ENCODE results near the gene STMN3.
A peak's percentile ranks its signal among the peaks of the same experiment; 100 is the strongest.

Gene STMN3

GRCh38 chr20:63687419-63688178 is 34.4 kb upstream of the STMN3 start:
- Histone ChIP-seq H3K27ac (ENCODE audit: insufficient read depth in 1 of 2, low read depth in 1 of 2, low read length in 2 of 2, poor library complexity in 1 of 2, severe bottlenecking in 2 of 2) (no peak overlapping the region), H3K36me3 (ENCODE audit: control insufficient read depth in 4 of 4, insufficient read depth in 4 of 4, low read length in 3 of 4) (peaks cover 0 to 13% (median 0%) of the 10 kb centered on the region in 4 experiments), H3K27me3 (replicated peaks in 2 of 5; ENCODE audit: control insufficient read depth in 4 of 5, insufficient read depth in 5 of 5, low read length in 4 of 5) (no peaks in the 10 kb centered on the region), H3K4me1 (ENCODE audit: control extremely low read depth in 1 of 4, control insufficient read depth in 4 of 4, insufficient read depth in 4 of 4, low read length in 3 of 4) (peaks cover 0 to 24% (median 19%) of the 10 kb centered on the region in 4 experiments), H3K4me3 (ENCODE audit: control insufficient read depth in 1 of 7, extremely low read depth in 1 of 7, insufficient read depth in 4 of 7, low read depth in 2 of 7, low read length in 6 of 7) (peak overlapping the region in 4 of 7 experiments; percentile 23 to 67 (median 55)), H3K9me3 (ENCODE audit: control extremely low read depth in 1 of 5, control insufficient read depth in 4 of 5, insufficient read depth in 2 of 5, low read depth in 1 of 5, low read length in 4 of 5) (no peaks in the 10 kb centered on the region)
- DNase-seq: no peak
- WGBS (ENCODE audit: insufficient coverage): 97% methylated on average over 21 of the region's 29 CpGs
- ChIA-PET POLR2A (no interaction called here), CTCF (no interaction called here)

- Histone ChIP-seq H3K27me3 (replicated peaks in 2 of 5; ENCODE audit: control insufficient read depth in 4 of 5, insufficient read depth in 5 of 5, low read length in 4 of 5) (no peaks in the 10 kb centered on the region), H3K27ac (ENCODE audit: insufficient read depth in 1 of 2, low read depth in 1 of 2, low read length in 2 of 2, poor library complexity in 1 of 2, severe bottlenecking in 2 of 2) (no peak overlapping the region), H3K4me1 (ENCODE audit: control extremely low read depth in 1 of 4, control insufficient read depth in 4 of 4, insufficient read depth in 4 of 4, low read length in 3 of 4) (peaks cover 0 to 27% (median 19%) of the 10 kb centered on the region in 4 experiments), H3K36me3 (ENCODE audit: control insufficient read depth in 4 of 4, insufficient read depth in 4 of 4, low read length in 3 of 4) (peaks cover 0 to 12% (median under 1%) of the 10 kb centered on the region in 4 experiments), H3K4me3 (ENCODE audit: control insufficient read depth in 1 of 7, extremely low read depth in 1 of 7, insufficient read depth in 4 of 7, low read depth in 2 of 7, low read length in 6 of 7) (peak overlapping the region in 4 of 7 experiments; percentile 23 to 67 (median 55)), H3K9me3 (ENCODE audit: control extremely low read depth in 1 of 5, control insufficient read depth in 4 of 5, insufficient read depth in 2 of 5, low read depth in 1 of 5, low read length in 4 of 5) (no peaks in the 10 kb centered on the region)
- CTCF ChIA-PET: no interaction called here
- POLR2A ChIA-PET: no interaction called here
- peak; percentile 31 to 73 (median 68) for DNase-seq
- 27% methylated on average over 35 of the region's 45 CpGs for WGBS (ENCODE audit: insufficient coverage)
These were observed 33.5 kb upstream of the STMN3 start for GRCh38 chr20:63686492-63687321.

- ChIA-PET CTCF (no interaction called here), POLR2A (no interaction called here)
- Histone ChIP-seq H3K9me3 (ENCODE audit: control extremely low read depth in 1 of 5, control insufficient read depth in 4 of 5, insufficient read depth in 2 of 5, low read depth in 1 of 5, low read length in 4 of 5) (no peaks in the 10 kb centered on the region), H3K27ac (ENCODE audit: insufficient read depth in 1 of 2, low read depth in 1 of 2, low read length in 2 of 2, poor library complexity in 1 of 2, severe bottlenecking in 2 of 2) (no peak overlapping the region), H3K4me3 (ENCODE audit: control insufficient read depth in 1 of 7, extremely low read depth in 1 of 7, insufficient read depth in 4 of 7, low read depth in 2 of 7, low read length in 6 of 7) (no peak overlapping the region), H3K36me3 (ENCODE audit: control insufficient read depth in 4 of 4, insufficient read depth in 4 of 4, low read length in 3 of 4) (peaks cover 0 to 12% (median under 1%) of the 10 kb centered on the region in 4 experiments), H3K4me1 (ENCODE audit: control extremely low read depth in 1 of 4, control insufficient read depth in 4 of 4, insufficient read depth in 4 of 4, low read length in 3 of 4) (peaks cover 0 to 27% (median 19%) of the 10 kb centered on the region in 4 experiments), H3K27me3 (replicated peaks in 2 of 5; ENCODE audit: control insufficient read depth in 4 of 5, insufficient read depth in 5 of 5, low read length in 4 of 5) (no peaks in the 10 kb centered on the region)
- WGBS (ENCODE audit: insufficient coverage): 91% methylated on average over 13 of the region's 24 CpGs
- DNase-seq: no peak
These were observed 32.9 kb upstream of the STMN3 start for GRCh38 chr20:63686094-63686491.

- POLR2A ChIA-PET: no interaction called here
- CTCF ChIA-PET: no interaction called here
- no peaks in the 10 kb centered on the region for H3K9me3 ChIP-seq (ENCODE audit: control extremely low read depth in 1 of 5, control insufficient read depth in 4 of 5, insufficient read depth in 2 of 5, low read depth in 1 of 5, low read length in 4 of 5)
- H3K36me3 ChIP-seq (ENCODE audit: control insufficient read depth in 4 of 4, insufficient read depth in 4 of 4, low read length in 3 of 4): peaks cover 0 to 15% (median under 1%) of the 10 kb centered on the region in 4 experiments
- no peak for DNase-seq
- peaks cover 0 to 27% (median 19%) of the 10 kb centered on the region in 4 experiments for H3K4me1 ChIP-seq (ENCODE audit: control extremely low read depth in 1 of 4, control insufficient read depth in 4 of 4, insufficient read depth in 4 of 4, low read length in 3 of 4)
- no peak overlapping the region for H3K27ac ChIP-seq (ENCODE audit: insufficient read depth in 1 of 2, low read depth in 1 of 2, low read length in 2 of 2, poor library complexity in 1 of 2, severe bottlenecking in 2 of 2)
- WGBS (ENCODE audit: insufficient coverage): 94% methylated on average over 17 of the region's 21 CpGs
- H3K4me3 ChIP-seq (ENCODE audit: control insufficient read depth in 1 of 7, extremely low read depth in 1 of 7, insufficient read depth in 4 of 7, low read depth in 2 of 7, low read length in 6 of 7): no peak overlapping the region
- H3K27me3 ChIP-seq (replicated peaks in 2 of 5; ENCODE audit: control insufficient read depth in 4 of 5, insufficient read depth in 5 of 5, low read length in 4 of 5): no peaks in the 10 kb centered on the region
These were observed 32.2 kb upstream of the STMN3 start for GRCh38 chr20:63685269-63686026.

- WGBS (ENCODE audit: insufficient coverage): 73% methylated on average over 19 of the region's 22 CpGs
- Histone ChIP-seq H3K4me1 (ENCODE audit: control extremely low read depth in 1 of 4, control insufficient read depth in 4 of 4, insufficient read depth in 4 of 4, low read length in 3 of 4) (peaks cover 0 to 24% (median 17%) of the 10 kb centered on the region in 4 experiments), H3K27me3 (replicated peaks in 2 of 5; ENCODE audit: control insufficient read depth in 4 of 5, insufficient read depth in 5 of 5, low read length in 4 of 5) (no peaks in the 10 kb centered on the region), H3K9me3 (ENCODE audit: control extremely low read depth in 1 of 5, control insufficient read depth in 4 of 5, insufficient read depth in 2 of 5, low read depth in 1 of 5, low read length in 4 of 5) (no peaks in the 10 kb centered on the region), H3K27ac (ENCODE audit: insufficient read depth in 1 of 2, low read depth in 1 of 2, low read length in 2 of 2, poor library complexity in 1 of 2, severe bottlenecking in 2 of 2) (no peak overlapping the region), H3K36me3 (ENCODE audit: control insufficient read depth in 4 of 4, insufficient read depth in 4 of 4, low read length in 3 of 4) (peaks cover 0 to 36% (median 10%) of the 10 kb centered on the region in 4 experiments), H3K4me3 (ENCODE audit: control insufficient read depth in 1 of 7, extremely low read depth in 1 of 7, insufficient read depth in 4 of 7, low read depth in 2 of 7, low read length in 6 of 7) (no peak overlapping the region)
- ChIA-PET CTCF (interaction anchor here (1.7 kb wide), 1 partner anchor 91 kb away, joined by 3 read pairs; no protein-coding TSS in a partner anchor), POLR2A (interaction anchor here (0.6 to 1.5 kb wide), 3 partner anchors 13 to 125 kb away, joined by 3 to 6 read pairs (median 4); no protein-coding TSS in a partner anchor)
- DNase-seq: no peak
These were observed 29.3 kb upstream of the STMN3 start for GRCh38 chr20:63682384-63683139.

GRCh38 chr20:63681609-63682142 is 28.5 kb upstream of the STMN3 start:
- Histone ChIP-seq H3K4me3 (ENCODE audit: control insufficient read depth in 1 of 7, extremely low read depth in 1 of 7, insufficient read depth in 4 of 7, low read depth in 2 of 7, low read length in 6 of 7) (no peak overlapping the region), H3K27ac (ENCODE audit: insufficient read depth in 1 of 2, low read depth in 1 of 2, low read length in 2 of 2, poor library complexity in 1 of 2, severe bottlenecking in 2 of 2) (no peak overlapping the region), H3K27me3 (replicated peaks in 2 of 5; ENCODE audit: control insufficient read depth in 4 of 5, insufficient read depth in 5 of 5, low read length in 4 of 5) (no peaks in the 10 kb centered on the region), H3K36me3 (ENCODE audit: control insufficient read depth in 4 of 4, insufficient read depth in 4 of 4, low read length in 3 of 4) (peaks cover 0 to 40% (median 12%) of the 10 kb centered on the region in 4 experiments), H3K9me3 (ENCODE audit: control extremely low read depth in 1 of 5, control insufficient read depth in 4 of 5, insufficient read depth in 2 of 5, low read depth in 1 of 5, low read length in 4 of 5) (no peaks in the 10 kb centered on the region), H3K4me1 (ENCODE audit: control extremely low read depth in 1 of 4, control insufficient read depth in 4 of 4, insufficient read depth in 4 of 4, low read length in 3 of 4) (peaks cover 0 to 15% (median 8%) of the 10 kb centered on the region in 4 experiments)
- CTCF ChIA-PET: interaction anchor here (0.8 to 1.7 kb wide), 3 partner anchors 13 to 92 kb away, joined by 3 read pairs; no protein-coding TSS in a partner anchor
- DNase-seq: no peak
- POLR2A ChIA-PET: interaction anchor here (0.7 kb wide), 1 partner anchor 124 kb away, joined by 4 read pairs; no protein-coding TSS in a partner anchor
- 97% methylated on average over 13 of the region's 13 CpGs for WGBS (ENCODE audit: insufficient coverage)

Measured in common myeloid progenitor, CD34-positive (primary cell).